Stomach (tissue), 9 donors: ENCODE results near the gene CCBE1. TPM values are rescaled to one million over a fixed set of nuclear protein-coding genes. Genes with fewer than 3 reads are reported as not detected.

Experiments
- DNase-seq, 2 donors: peaks; one replicate each; pipeline versions ENCODE4 v3.0.0 to v3.0.0-alpha.2; 2013 to 2019
- H3K27ac ChIP-seq, 5 donors: fragments of 200-600 bp in 4 of 5; sonication (generic) in 4 of 5; one replicate each; pipeline ENCODE4 v1.5.1; 2013 to 2019; ENCODE audit warnings: mild to moderate bottlenecking in 1 of 5, moderate library complexity in 1 of 5
- H3K27me3 ChIP-seq, 3 donors: fragments of 200-600 bp; sonication (generic); one replicate each; pipeline ENCODE4 v1.5.1; 2017 to 2019; ENCODE audit warnings: mixed run types in 1 of 3
- H3K36me3 ChIP-seq, 4 donors: fragments of 200-600 bp; sonication (generic); 1 replicate in 3 of 4; 2 replicates in 1 of 4; pipeline ENCODE4 v1.5.1; 2016 to 2019
- H3K4me1 ChIP-seq, 4 donors: fragments of 200-600 bp; sonication (generic); one replicate each; pipeline ENCODE4 v1.5.1; 2016 to 2019
- H3K4me3 ChIP-seq, 4 donors: fragments of 200-600 bp; sonication (generic) in 3 of 4; one replicate each; pipeline ENCODE4 v1.5.1; 2016 to 2019; ENCODE audit warnings: mild to moderate bottlenecking in 1 of 4
- H3K9me3 ChIP-seq, 4 donors: fragments of 200-600 bp; sonication (generic); one replicate each; pipeline ENCODE4 v1.5.1; 2016 to 2019
- EP300 ChIP-seq: sonication (generic); formaldehyde crosslinking; IDR thresholded peaks from one replicate; pipeline ENCODE4 v1.6.1; 2017; ENCODE audit warnings: antibody characterized with exemption
- POLR2A ChIP-seq, 4 donors: fragments of 450-650 bp; IDR thresholded peaks; one replicate each; pipeline ENCODE4 v1.6.1; 2016; ENCODE audit warnings: antibody characterized with exemption in 4 of 4, control low read depth in 2 of 4, mild to moderate bottlenecking in 1 of 4, moderate library complexity in 1 of 4
- POLR2AphosphoS5 ChIP-seq, 3 donors: sonication (generic); formaldehyde crosslinking; IDR thresholded peaks; one replicate each; pipeline ENCODE4 v1.6.1; 2016; ENCODE audit warnings: antibody characterized with exemption in 3 of 3
- WGBS, 5 donors: extraction: QIAGEN DNeasy Blood & Tissue Kit in 3 of 5; methylation state at CpG; one replicate each; pipeline versions ENCODE4 v1.1.5 to v1.1.7; 2013 to 2018; 5-methylcytosine and 5-hydroxymethylcytosine counted together
- intact Hi-C: fragments of 100-400 bp; cut with DNase I; formaldehyde crosslinking; loops from one replicate; pipeline ENCODE4 v1.15.1; 2023; ENCODE audit warnings: low total_unique reads
- polyA plus RNA-seq, 3 donors: library from polyadenylated mRNA; stranded (reverse); fragments of 200-250 nt; gene quantifications; one replicate each; pipeline ENCODE4 v1.2.3, GENCODE V29; 2013
- total RNA-seq, 5 donors: library from RNA; depleted of rRNA; stranded (reverse); fragments of >200 nt; gene quantifications; one replicate each; pipeline versions ENCODE4 v1.1.0 to v1.2.3, GENCODE V29; 2014 to 2016
- TF ChIP-seq, protein P1 (sequence below), 7 experiments: fragments of 450-650 bp in 4 of 7; fragments of 200-600 bp in 3 of 7; sonication (generic) in 3 of 7; IDR thresholded peaks; one replicate each; pipeline ENCODE4 v1.5.1; 2016 to 2019; ENCODE audit warnings: antibody characterized with exemption in 7 of 7, control low read depth in 2 of 7, mild to moderate bottlenecking in 1 of 7
- donor health status: healthy with polysubstance abuse.
- donor health status: Bipolar disorder and iron deficiency.
- donor health status: healthy.

CCBE1 gene
- total and polyA plus RNA-seq, 8 donors: 0.29 to 4.0 (median 1.2) TPM

DNA sequence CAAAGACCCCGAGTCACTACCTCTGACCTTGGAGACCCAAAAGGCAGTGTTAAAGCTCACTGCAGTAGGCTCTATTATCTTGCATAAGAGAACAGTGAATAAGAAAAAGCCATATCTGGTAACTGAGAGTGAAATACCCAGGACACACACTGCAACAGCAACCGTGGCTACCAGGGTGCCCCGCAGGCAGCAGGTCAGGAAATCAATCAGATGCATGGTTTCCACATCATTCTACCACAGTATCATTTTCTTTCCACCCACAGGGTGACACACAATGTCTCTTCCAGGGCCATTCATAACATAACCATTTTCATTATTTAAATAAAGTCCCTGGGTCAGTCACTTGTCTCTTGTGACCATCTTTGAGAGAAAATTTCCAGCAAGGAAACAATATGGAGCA, 131.3 kb downstream of the CCBE1 start:
- TF ChIP-seq, protein P1, sequence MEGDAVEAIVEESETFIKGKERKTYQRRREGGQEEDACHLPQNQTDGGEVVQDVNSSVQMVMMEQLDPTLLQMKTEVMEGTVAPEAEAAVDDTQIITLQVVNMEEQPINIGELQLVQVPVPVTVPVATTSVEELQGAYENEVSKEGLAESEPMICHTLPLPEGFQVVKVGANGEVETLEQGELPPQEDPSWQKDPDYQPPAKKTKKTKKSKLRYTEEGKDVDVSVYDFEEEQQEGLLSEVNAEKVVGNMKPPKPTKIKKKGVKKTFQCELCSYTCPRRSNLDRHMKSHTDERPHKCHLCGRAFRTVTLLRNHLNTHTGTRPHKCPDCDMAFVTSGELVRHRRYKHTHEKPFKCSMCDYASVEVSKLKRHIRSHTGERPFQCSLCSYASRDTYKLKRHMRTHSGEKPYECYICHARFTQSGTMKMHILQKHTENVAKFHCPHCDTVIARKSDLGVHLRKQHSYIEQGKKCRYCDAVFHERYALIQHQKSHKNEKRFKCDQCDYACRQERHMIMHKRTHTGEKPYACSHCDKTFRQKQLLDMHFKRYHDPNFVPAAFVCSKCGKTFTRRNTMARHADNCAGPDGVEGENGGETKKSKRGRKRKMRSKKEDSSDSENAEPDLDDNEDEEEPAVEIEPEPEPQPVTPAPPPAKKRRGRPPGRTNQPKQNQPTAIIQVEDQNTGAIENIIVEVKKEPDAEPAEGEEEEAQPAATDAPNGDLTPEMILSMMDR (IDR thresholded peaks at IDR 0.05): no peak
- TF ChIP-seq EP300 (no peak), POLR2AphosphoS5 (IDR thresholded peaks at IDR 0.05) (no peak), POLR2A (IDR thresholded peaks at IDR 0.05) (no peak)
- intact Hi-C loops: no loop called here
- H3K27ac ChIP-seq: no peak overlapping the region
- peaks cover 0 to 5% (median 0%) of the 10 kb centered on the region in 3 donors for H3K27me3 ChIP-seq
- no peak overlapping the region for H3K4me3 ChIP-seq
- no peaks in the 10 kb centered on the region for H3K36me3 ChIP-seq
- H3K9me3 ChIP-seq: no peaks in the 10 kb centered on the region
- WGBS, 5 donors: 76 to 83% (median 77%) methylated on average over 3 of the region's 3 CpGs
- H3K4me1 ChIP-seq: peaks cover 0 to 6% (median 0%) of the 10 kb centered on the region in 4 donors
- DNase-seq: no peak

DNA sequence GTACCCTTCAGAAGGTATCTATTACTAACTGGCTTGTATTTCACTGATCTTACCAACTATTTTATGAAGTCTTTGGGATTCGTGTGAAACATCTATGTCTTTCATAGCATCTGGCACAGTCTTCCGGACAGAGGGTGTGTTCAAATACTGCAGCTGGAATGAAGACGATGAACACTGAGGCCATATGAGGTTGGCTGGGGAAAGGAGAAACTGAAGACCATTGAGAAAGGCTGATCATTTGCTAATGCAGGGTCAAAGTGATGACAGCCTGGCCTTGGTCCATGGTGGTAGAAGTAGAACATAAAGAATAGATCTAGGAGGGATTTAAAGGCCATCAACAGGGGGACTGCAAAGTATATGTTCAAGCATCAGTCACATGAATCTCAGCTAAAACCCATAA, 132.7 kb downstream of the CCBE1 start:
- 68 to 87% (median 83%) methylated on average over 3 of the region's 3 CpGs for WGBS, 5 donors
- intact Hi-C loops: no loop called here
- Histone ChIP-seq H3K27ac (no peak overlapping the region), H3K27me3 (no peaks in the 10 kb centered on the region), H3K4me3 (no peak overlapping the region), H3K4me1 (peaks cover 0 to 6% (median 0%) of the 10 kb centered on the region in 4 donors), H3K9me3 (no peaks in the 10 kb centered on the region), H3K36me3 (no peaks in the 10 kb centered on the region)
- DNase-seq: no peak
- TF ChIP-seq POLR2AphosphoS5 (IDR thresholded peaks at IDR 0.05) (no peak), POLR2A (IDR thresholded peaks at IDR 0.05) (no peak), EP300 (no peak)
- TF ChIP-seq, protein P1 (IDR thresholded peaks at IDR 0.05): no peak

DNA sequence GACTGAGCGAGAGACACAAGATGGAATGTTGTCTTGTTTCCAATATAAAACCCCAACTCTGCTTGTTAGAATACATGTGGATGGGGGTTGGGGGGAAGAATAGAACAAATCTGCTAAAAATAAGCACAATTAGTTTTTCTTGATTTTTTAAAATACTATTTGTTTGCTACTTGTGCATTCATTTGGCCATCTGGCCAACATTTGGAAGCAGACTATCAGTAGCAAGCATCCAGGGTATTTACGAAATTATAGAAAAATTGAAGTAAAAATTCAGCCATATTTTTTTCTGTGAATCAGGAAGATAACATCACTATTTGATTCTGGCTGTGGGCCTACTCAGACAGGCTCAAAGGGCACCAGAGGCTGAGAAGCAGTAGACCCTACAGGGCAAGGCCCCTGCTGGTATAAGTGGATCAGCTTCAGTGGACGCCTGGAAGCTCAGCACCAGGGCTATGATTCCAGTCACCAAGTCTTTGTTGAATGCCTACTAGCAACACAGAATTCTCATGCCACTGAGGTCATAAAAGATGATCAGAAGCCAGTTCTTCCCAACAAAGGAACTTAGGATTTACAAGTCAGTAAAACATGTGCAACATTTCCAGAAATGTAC, 133.9 kb downstream of the CCBE1 start:
- WGBS, 5 donors: 88 to 94% (median 89%) methylated on average over 3 of the region's 3 CpGs
- DNase-seq: no peak
- Histone ChIP-seq H3K4me1 (peaks cover 0 to 6% (median 0%) of the 10 kb centered on the region in 4 donors), H3K27me3 (no peaks in the 10 kb centered on the region), H3K9me3 (no peaks in the 10 kb centered on the region), H3K27ac (no peak overlapping the region), H3K4me3 (no peak overlapping the region), H3K36me3 (no peaks in the 10 kb centered on the region)
- intact Hi-C loops: no loop called here
- TF ChIP-seq, protein P1 (IDR thresholded peaks at IDR 0.05): no peak
- TF ChIP-seq EP300 (no peak), POLR2A (IDR thresholded peaks at IDR 0.05) (no peak), POLR2AphosphoS5 (IDR thresholded peaks at IDR 0.05) (no peak)

DNA sequence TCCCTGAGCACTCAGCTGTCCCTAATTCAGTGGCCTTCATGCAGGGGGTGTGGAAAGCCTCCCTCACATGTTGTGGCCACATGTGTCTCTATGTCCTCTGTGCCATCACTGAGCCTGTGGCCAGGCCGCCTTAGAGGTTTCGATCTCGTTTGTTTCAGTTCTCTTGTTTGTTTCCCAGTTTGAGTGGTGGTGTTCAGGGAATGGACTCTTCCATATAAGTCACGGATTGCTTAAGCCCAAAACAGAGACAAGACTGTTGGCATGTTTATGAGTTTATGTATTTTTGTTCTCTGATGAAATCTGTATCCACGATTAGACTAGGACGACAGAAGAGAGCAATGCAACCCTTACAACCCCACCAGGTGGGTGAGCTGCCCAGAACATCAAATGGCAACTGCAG, 134.5 kb downstream of the CCBE1 start:
- H3K4me3 ChIP-seq: no peak overlapping the region
- intact Hi-C loops: no loop called here
- no peaks in the 10 kb centered on the region for H3K36me3 ChIP-seq
- no peak for TF ChIP-seq POLR2AphosphoS5 (IDR thresholded peaks at IDR 0.05)
- no peak for TF ChIP-seq POLR2A (IDR thresholded peaks at IDR 0.05)
- TF ChIP-seq, protein P1 (IDR thresholded peaks at IDR 0.05): no peak
- TF ChIP-seq EP300: no peak
- peaks cover 0 to 4% (median 0%) of the 10 kb centered on the region in 4 donors for H3K9me3 ChIP-seq
- peaks cover 0 to 6% (median 0%) of the 10 kb centered on the region in 4 donors for H3K4me1 ChIP-seq
- WGBS, 5 donors: 57 to 83% (median 74%) methylated on average over 6 of the region's 6 CpGs
- no peak for DNase-seq
- no peak overlapping the region for H3K27ac ChIP-seq
- no peaks in the 10 kb centered on the region for H3K27me3 ChIP-seq
